Keratinocyte (primary cell): Measurements from ENCODE around the gene STX7. TPM values are rescaled to one million over a fixed set of nuclear protein-coding genes. Genes with fewer than 3 reads are reported as not detected.

ENCODE experiments used
- DNase-seq: peaks from one replicate; pipeline ENCODE4 v3.0.0-alpha.2; 2011; ENCODE audit warnings: low read depth, missing footprints, low spot score
- FAIRE-seq: peaks from 2 replicates; lab custom pipeline; 2011; peaks lifted over from hg19 to GRCh38; lab: Jason Lieb, UNC
- H2AFZ ChIP-seq: 2 replicates; pipeline ENCODE4 v1.6.0; 2012; ENCODE audit warnings: low read length, control low read depth, inconsistent platforms; ENCODE audit not compliant: control insufficient read depth
- H3K27ac ChIP-seq: 2 replicates; pipeline ENCODE4 v1.5.1; 2011; ENCODE audit warnings: low read length; ENCODE audit not compliant: control insufficient read depth, insufficient read depth
- H3K27me3 ChIP-seq: 3 replicates; pipeline ENCODE4 v1.6.0; 2011; ENCODE audit warnings: low read length; ENCODE audit not compliant: control insufficient read depth, insufficient read depth; ENCODE audit errors: extremely low read depth
- H3K36me3 ChIP-seq, 2 experiments: 2 replicates in 1 of 2; 3 replicates in 1 of 2; pipeline ENCODE4 v1.5.1; 2011; ENCODE audit warnings: low read length in 2 of 2, mild to moderate bottlenecking in 1 of 2; ENCODE audit not compliant: control insufficient read depth in 2 of 2, insufficient read depth in 2 of 2; ENCODE audit errors: extremely low read depth in 1 of 2
- H3K4me1 ChIP-seq: 3 replicates; pipeline ENCODE4 v1.5.1; 2011; ENCODE audit warnings: low read length; ENCODE audit not compliant: control insufficient read depth, insufficient read depth; ENCODE audit errors: extremely low read depth
- H3K4me2 ChIP-seq: 3 replicates; pipeline ENCODE4 v1.6.0; 2011; ENCODE audit warnings: low read depth, low read length; ENCODE audit not compliant: control insufficient read depth, insufficient read depth; ENCODE audit errors: extremely low read depth
- H3K4me3 ChIP-seq, 3 experiments: fragments of 200-600 bp in 1 of 3; sonication (generic) in 1 of 3; 2 replicates in 2 of 3; 3 replicates in 1 of 3; pipeline ENCODE4 v1.5.1; 2011 to 2016; ENCODE audit warnings: low read length in 3 of 3, mild to moderate bottlenecking in 3 of 3, control low read depth in 2 of 3, inconsistent platforms in 1 of 3, low read depth in 1 of 3, mixed read lengths in 1 of 3, mixed run types in 1 of 3, moderate library complexity in 1 of 3; ENCODE audit not compliant: control insufficient read depth in 2 of 3, insufficient read depth in 2 of 3; ENCODE audit errors: extremely low read depth in 1 of 3
- H3K79me2 ChIP-seq: 2 replicates; pipeline ENCODE4 v1.6.0; 2012; ENCODE audit warnings: low read length; ENCODE audit not compliant: control insufficient read depth, insufficient read depth
- H3K9ac ChIP-seq: 3 replicates; pipeline ENCODE4 v1.6.0; 2011; ENCODE audit warnings: low read length; ENCODE audit not compliant: control insufficient read depth, insufficient read depth; ENCODE audit errors: extremely low read depth
- H3K9me1 ChIP-seq: 3 replicates; pipeline ENCODE4 v1.6.0; 2011; ENCODE audit warnings: low read length; ENCODE audit not compliant: control insufficient read depth, insufficient read depth; ENCODE audit errors: extremely low read depth
- H3K9me3 ChIP-seq: 2 replicates; pipeline ENCODE4 v1.5.1; 2012; ENCODE audit warnings: low read depth, low read length; ENCODE audit not compliant: control insufficient read depth
- H4K20me1 ChIP-seq: 3 replicates; pipeline ENCODE4 v1.6.0; 2011; ENCODE audit warnings: low read length; ENCODE audit not compliant: control insufficient read depth, insufficient read depth; ENCODE audit errors: extremely low read depth
- EZH2 ChIP-seq: IDR thresholded peaks from one replicate; pipeline ENCODE4 v1.6.1; 2012; ENCODE audit warnings: inconsistent platforms, mild to moderate bottlenecking, low read length, moderate library complexity
- dilution Hi-C: fragments of 300-500 bp; cut with MboI; formaldehyde crosslinking; loops from one replicate; pipeline ENCODE4 v1.7.0; 2020; ENCODE audit warnings: low sequenced_read_pairs; ENCODE audit not compliant: extremely low pct_ligation_motif_present
- polyA plus RNA-seq, 5 experiments: library from polyadenylated mRNA; depleted of rRNA in 3 of 5; stranded (reverse) in 3 of 5; stranded (forward) in 1 of 5; unstranded in 1 of 5; fragments of >200 nt; gene quantifications; 1 replicate in 1 of 5; 2 replicates in 3 of 5; 3 replicates in 1 of 5; pipeline versions ENCODE4 v1.2.1 to v1.2.3, GENCODE V29; 2011 to 2012; ENCODE audit warnings: missing spikeins in 2 of 5, low read depth in 1 of 5, low replicate concordance in 1 of 5
- TF ChIP-seq, protein P1 (sequence below), 3 experiments: IDR thresholded peaks in 1 of 3; conservative IDR thresholded peaks in 1 of 3; optimal IDR thresholded peaks in 1 of 3; 2 replicates in 2 of 3; 3 replicates in 1 of 3; pipeline versions ENCODE3 to v1.5.1; 2011; ENCODE audit warnings: low read length in 3 of 3, mild to moderate bottlenecking in 3 of 3, moderate library complexity in 2 of 3, control low read depth in 1 of 3, inconsistent platforms in 1 of 3; ENCODE audit not compliant: insufficient read depth in 2 of 3; ENCODE audit errors: extremely low read depth in 1 of 3

Gene STX7
- polyA plus RNA-seq, 1 donor (not counting 4 experiments of a cell fraction or from before 2014, with no cell fraction given) = 41.0 TPM

DNA sequence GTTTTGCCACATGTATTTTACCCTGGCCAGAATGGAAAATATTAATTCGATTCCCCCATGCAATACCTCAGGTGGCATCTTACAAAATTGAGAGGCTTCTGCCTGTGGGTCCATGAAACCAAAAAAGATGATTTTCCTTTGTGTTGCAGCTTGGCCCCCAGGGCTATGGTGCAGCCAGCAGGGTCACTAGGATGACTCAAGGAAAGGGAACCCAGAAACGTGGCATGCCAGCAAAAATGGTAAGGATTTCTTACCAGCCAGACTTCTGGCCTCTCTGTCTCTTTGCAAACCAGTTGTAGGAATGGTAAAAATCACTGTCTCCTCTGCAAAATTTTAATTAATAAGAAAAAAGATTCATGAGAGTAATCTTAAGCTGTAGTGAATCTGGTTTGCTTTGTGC is 13.5 kb upstream of the STX7 start:
- no peaks in the 10 kb centered on the region for H3K9me1 ChIP-seq
- DNase-seq = no peak
- no peaks in the 10 kb centered on the region for H4K20me1 ChIP-seq
- H3K9me3 ChIP-seq = no peaks in the 10 kb centered on the region
- no peak overlapping the region for H3K4me3 ChIP-seq
- no peaks in the 10 kb centered on the region for H3K36me3 ChIP-seq
- dilution Hi-C loops = loop anchor here (10.0 kb wide), 1 partner anchor 238 kb away; no protein-coding TSS in a partner anchor
- TF ChIP-seq, protein P1, sequence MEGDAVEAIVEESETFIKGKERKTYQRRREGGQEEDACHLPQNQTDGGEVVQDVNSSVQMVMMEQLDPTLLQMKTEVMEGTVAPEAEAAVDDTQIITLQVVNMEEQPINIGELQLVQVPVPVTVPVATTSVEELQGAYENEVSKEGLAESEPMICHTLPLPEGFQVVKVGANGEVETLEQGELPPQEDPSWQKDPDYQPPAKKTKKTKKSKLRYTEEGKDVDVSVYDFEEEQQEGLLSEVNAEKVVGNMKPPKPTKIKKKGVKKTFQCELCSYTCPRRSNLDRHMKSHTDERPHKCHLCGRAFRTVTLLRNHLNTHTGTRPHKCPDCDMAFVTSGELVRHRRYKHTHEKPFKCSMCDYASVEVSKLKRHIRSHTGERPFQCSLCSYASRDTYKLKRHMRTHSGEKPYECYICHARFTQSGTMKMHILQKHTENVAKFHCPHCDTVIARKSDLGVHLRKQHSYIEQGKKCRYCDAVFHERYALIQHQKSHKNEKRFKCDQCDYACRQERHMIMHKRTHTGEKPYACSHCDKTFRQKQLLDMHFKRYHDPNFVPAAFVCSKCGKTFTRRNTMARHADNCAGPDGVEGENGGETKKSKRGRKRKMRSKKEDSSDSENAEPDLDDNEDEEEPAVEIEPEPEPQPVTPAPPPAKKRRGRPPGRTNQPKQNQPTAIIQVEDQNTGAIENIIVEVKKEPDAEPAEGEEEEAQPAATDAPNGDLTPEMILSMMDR (optimal IDR thresholded peaks at IDR 0.05 in 1 of 3, IDR thresholded peaks at IDR 0.05 in 1 of 3, conservative IDR thresholded peaks at IDR 0.05 in 1 of 3; ENCODE audit: extremely low read depth in 1 of 3, insufficient read depth in 2 of 3, low read length in 3 of 3) = no peak
- TF ChIP-seq EZH2 = no peak
- H3K4me1 ChIP-seq = no peaks in the 10 kb centered on the region
- H3K4me2 ChIP-seq = no peak overlapping the region
- no peak overlapping the region for H3K9ac ChIP-seq
- no peak for FAIRE-seq
- no peaks in the 10 kb centered on the region for H3K27me3 ChIP-seq
- no peak overlapping the region for H2AFZ ChIP-seq
- H3K79me2 ChIP-seq = no peaks in the 10 kb centered on the region
- no peak overlapping the region for H3K27ac ChIP-seq

- DNase-seq (no peak), FAIRE-seq (no peak)
- no peaks in the 10 kb centered on the region for H3K36me3 ChIP-seq
- dilution Hi-C loops = loop anchor here (10.0 kb wide), 1 partner anchor 239 kb away; no protein-coding TSS in a partner anchor
- H3K9me1 ChIP-seq = no peaks in the 10 kb centered on the region
- no peak overlapping the region for H2AFZ ChIP-seq
- no peaks in the 10 kb centered on the region for H3K27me3 ChIP-seq
- no peaks in the 10 kb centered on the region for H4K20me1 ChIP-seq
- no peaks in the 10 kb centered on the region for H3K79me2 ChIP-seq
- TF ChIP-seq, protein P1 (optimal IDR thresholded peaks at IDR 0.05 in 1 of 3, IDR thresholded peaks at IDR 0.05 in 1 of 3, conservative IDR thresholded peaks at IDR 0.05 in 1 of 3; ENCODE audit: extremely low read depth in 1 of 3, insufficient read depth in 2 of 3, low read length in 3 of 3) = no peak
- TF ChIP-seq EZH2 = no peak
- H3K9me3 ChIP-seq = no peaks in the 10 kb centered on the region
- no peak overlapping the region for H3K9ac ChIP-seq
- no peak overlapping the region for H3K4me2 ChIP-seq
- H3K4me3 ChIP-seq = no peak overlapping the region
- no peak overlapping the region for H3K27ac ChIP-seq
- no peaks in the 10 kb centered on the region for H3K4me1 ChIP-seq
Measured at GRCh38 chr6:132525866-132526265, 12.9 kb upstream of the STX7 start.
